ENCODE results near the gene CYSLTR2. TPM values are rescaled to one million over a fixed set of nuclear protein-coding genes. Genes with fewer than 3 reads are reported as not detected.

The CYSLTR2 gene
- total and polyA plus RNA-seq, 9 of the 15 experiments (the other 6 are each of a cell fraction or from before 2014, with no cell fraction given): not detected

DNA sequence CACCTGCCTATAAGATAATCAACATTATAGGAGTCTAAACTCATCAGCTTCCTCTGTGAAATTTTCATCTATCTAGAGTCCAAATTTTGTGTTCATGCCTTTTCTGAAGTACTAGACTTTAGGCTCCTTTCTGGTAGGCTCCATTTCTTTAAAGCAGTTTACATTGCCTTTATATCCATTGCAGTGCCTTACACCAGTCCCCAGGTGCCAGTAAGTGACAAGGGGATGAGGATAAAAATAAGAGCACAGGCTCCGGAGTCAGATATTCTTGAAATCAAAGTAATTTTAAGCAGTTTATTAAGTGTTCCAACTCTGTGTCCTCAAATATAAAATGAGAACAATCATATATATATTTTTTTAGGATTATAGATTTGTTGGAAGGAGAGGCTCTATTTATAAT is 10.6 kb upstream of the CYSLTR2 start:
- H3K9ac ChIP-seq (ENCODE audit: insufficient read depth in 1 of 2, low read depth in 2 of 2, low read length in 2 of 2): no peak overlapping the region
- H3K9me1 ChIP-seq (ENCODE audit: control insufficient read depth, insufficient read depth, low read length): no peaks in the 10 kb centered on the region
- in situ Hi-C loops (cut with MboI): no loop called here
- no peak overlapping the region for H3K4me2 ChIP-seq (ENCODE audit: insufficient read depth, low read length)
- no TSS peak for BruUV-seq (replicated peaks)
- POLR2A ChIA-PET: no interaction called here
- no peaks in the 10 kb centered on the region for H3K36me3 ChIP-seq (ENCODE audit: control insufficient read depth, insufficient read depth, low read length)
- CTCF ChIA-PET (ENCODE audit: low intra/inter-chr PET ratio): no interaction called here
- intact Hi-C loops (cut with micrococcal nuclease): no loop called here
- DNase-seq (ENCODE audit: extremely low read depth in 1 of 4, low spot score in 3 of 4) (no peak), ATAC-seq (no peak), FAIRE-seq (no peak)
- H3K27me3 ChIP-seq (ENCODE audit: control insufficient read depth in 2 of 2, insufficient read depth in 2 of 2, low read length in 2 of 2): peaks cover 0 to 5% of the 10 kb centered on the region in 2 experiments; a peak in 2 of 5 replicates
- no peaks in the 10 kb centered on the region for H3K9me3 ChIP-seq (replicated peaks; ENCODE audit: control insufficient read depth, insufficient read depth, low read depth, low read length)
- 8% methylated on average over 1 of the region's 1 CpG for WGBS (ENCODE audit: insufficient coverage, low coverage, missing lambda C conversion rate)
- H3K4me3 ChIP-seq: no peak overlapping the region
- H4K20me1 ChIP-seq (replicated peaks; ENCODE audit: control insufficient read depth, insufficient read depth, low read length): no peaks in the 10 kb centered on the region
- no peaks in the 10 kb centered on the region for H3K79me2 ChIP-seq (ENCODE audit: control insufficient read depth, insufficient read depth, low read length)
- TF ChIP-seq EGR1 (conservative IDR thresholded peaks at IDR 0.05) (no peak), CBX2 (IDR thresholded peaks at IDR 0.05; ENCODE audit: insufficient read depth, low read length, poor library complexity, severe bottlenecking) (no peak), MEIS2 (IDR thresholded peaks at IDR 0.05; ENCODE audit: partially characterized antibody) (no peak), CBX3 (IDR thresholded peaks at IDR 0.05; ENCODE audit: borderline replicate concordance in 1 of 2, low read length in 2 of 2) (no peak), MXI1 (IDR thresholded peaks at IDR 0.05; ENCODE audit: low read depth, low read length) (no peak), ZNF184 (CRISPR knock-in tag; IDR thresholded peaks at IDR 0.05) (no peak), GATAD2A (IDR thresholded peaks at IDR 0.05) (no peak), BRF1 (IDR thresholded peaks at IDR 0.05; ENCODE audit: borderline replicate concordance, extremely low read depth, insufficient read length) (no peak)
- TF ChIP-seq, protein P1, sequence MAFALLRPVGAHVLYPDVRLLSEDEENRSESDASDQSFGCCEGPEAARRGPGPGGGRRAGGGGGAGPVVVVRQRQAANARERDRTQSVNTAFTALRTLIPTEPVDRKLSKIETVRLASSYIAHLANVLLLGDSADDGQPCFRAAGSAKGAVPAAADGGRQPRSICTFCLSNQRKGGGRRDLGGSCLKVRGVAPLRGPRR (CRISPR knock-in tag; IDR thresholded peaks at IDR 0.05): no peak
- TF ChIP-seq, protein P2, sequence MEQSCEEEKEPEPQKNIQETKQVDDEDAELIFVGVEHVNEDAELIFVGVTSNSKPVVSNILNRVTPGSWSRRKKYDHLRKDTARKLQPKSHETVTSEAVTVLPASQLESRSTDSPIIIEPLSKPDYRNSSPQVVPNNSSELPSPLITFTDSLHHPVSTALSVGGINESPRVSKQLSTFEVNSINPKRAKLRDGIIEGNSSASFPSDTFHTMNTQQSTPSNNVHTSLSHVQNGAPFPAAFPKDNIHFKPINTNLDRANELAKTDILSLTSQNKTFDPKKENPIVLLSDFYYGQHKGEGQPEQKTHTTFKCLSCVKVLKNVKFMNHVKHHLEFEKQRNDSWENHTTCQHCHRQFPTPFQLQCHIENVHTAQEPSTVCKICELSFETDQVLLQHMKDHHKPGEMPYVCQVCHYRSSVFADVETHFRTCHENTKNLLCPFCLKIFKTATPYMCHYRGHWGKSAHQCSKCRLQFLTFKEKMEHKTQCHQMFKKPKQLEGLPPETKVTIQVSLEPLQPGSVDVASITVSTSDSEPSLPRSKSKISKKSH (CRISPR knock-in tag; IDR thresholded peaks at IDR 0.05): no peak
- TF ChIP-seq, protein P3, sequence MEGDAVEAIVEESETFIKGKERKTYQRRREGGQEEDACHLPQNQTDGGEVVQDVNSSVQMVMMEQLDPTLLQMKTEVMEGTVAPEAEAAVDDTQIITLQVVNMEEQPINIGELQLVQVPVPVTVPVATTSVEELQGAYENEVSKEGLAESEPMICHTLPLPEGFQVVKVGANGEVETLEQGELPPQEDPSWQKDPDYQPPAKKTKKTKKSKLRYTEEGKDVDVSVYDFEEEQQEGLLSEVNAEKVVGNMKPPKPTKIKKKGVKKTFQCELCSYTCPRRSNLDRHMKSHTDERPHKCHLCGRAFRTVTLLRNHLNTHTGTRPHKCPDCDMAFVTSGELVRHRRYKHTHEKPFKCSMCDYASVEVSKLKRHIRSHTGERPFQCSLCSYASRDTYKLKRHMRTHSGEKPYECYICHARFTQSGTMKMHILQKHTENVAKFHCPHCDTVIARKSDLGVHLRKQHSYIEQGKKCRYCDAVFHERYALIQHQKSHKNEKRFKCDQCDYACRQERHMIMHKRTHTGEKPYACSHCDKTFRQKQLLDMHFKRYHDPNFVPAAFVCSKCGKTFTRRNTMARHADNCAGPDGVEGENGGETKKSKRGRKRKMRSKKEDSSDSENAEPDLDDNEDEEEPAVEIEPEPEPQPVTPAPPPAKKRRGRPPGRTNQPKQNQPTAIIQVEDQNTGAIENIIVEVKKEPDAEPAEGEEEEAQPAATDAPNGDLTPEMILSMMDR (IDR thresholded peaks at IDR 0.05 in 2 of 3, conservative IDR thresholded peaks at IDR 0.05 in 1 of 3; ENCODE audit: insufficient read depth in 2 of 3, low read depth in 1 of 3, low read length in 3 of 3): no peak
- TF ChIP-seq, protein P4, sequence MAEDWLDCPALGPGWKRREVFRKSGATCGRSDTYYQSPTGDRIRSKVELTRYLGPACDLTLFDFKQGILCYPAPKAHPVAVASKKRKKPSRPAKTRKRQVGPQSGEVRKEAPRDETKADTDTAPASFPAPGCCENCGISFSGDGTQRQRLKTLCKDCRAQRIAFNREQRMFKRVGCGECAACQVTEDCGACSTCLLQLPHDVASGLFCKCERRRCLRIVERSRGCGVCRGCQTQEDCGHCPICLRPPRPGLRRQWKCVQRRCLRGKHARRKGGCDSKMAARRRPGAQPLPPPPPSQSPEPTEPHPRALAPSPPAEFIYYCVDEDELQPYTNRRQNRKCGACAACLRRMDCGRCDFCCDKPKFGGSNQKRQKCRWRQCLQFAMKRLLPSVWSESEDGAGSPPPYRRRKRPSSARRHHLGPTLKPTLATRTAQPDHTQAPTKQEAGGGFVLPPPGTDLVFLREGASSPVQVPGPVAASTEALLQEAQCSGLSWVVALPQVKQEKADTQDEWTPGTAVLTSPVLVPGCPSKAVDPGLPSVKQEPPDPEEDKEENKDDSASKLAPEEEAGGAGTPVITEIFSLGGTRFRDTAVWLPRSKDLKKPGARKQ (CRISPR knock-in tag; IDR thresholded peaks at IDR 0.05): no peak
- H2AFZ ChIP-seq (ENCODE audit: low read depth, low read length): no peak overlapping the region
- H3K27ac ChIP-seq (ENCODE audit: extremely low read depth, low read depth, low read length): no peak overlapping the region
- peaks cover 0 to 8% of the 10 kb centered on the region in 2 experiments; a peak in 3 of 5 replicates for H3K4me1 ChIP-seq (replicated peaks in 1 of 2; ENCODE audit: control insufficient read depth in 2 of 2, insufficient read depth in 2 of 2, low read length in 2 of 2)

All from K562 (cell line).